Measurements from ENCODE around the gene TOR2A. TPM values are rescaled to one million over a fixed set of nuclear protein-coding genes. Genes with fewer than 3 reads are reported as not detected.

TOR2A gene
- total and polyA plus RNA-seq, 4 donors, result 5.1 to 14.6 (median 11.8) TPM

DNA sequence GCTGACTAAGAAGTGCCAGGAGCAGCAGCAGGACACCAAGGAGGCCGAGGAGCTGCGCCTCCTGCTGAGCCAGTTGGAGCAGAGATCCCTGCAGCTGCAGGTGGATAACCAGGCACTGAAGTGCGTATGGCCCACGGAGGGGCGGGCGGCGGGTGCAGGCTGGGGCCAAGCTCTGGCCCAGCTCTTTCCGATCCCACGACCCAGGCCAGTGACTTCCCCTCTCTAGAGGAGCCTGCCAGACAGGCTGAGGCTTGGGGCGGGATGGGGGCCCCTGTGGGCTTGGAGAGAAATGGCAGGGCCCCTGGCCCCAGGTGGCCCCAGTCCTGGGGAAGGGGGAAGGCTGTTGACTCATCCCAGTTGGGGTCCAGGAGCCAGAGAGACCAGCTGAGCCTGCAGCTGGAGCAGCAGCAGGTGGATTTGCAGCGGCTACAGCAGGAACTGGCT is 23.2 kb downstream of the TOR2A start:
- WGBS, result 93% methylated on average over 11 of the region's 11 CpGs
- H3K9ac ChIP-seq (ENCODE audit: low read depth in 1 of 2, low read length in 2 of 2), result no peak overlapping the region
- H3K9me3 ChIP-seq (ENCODE audit: control insufficient read depth in 4 of 4, low read length in 3 of 4), result no peaks in the 10 kb centered on the region
- H3K27ac ChIP-seq (ENCODE audit: low read depth in 1 of 2, low read length in 2 of 2), result no peak overlapping the region
- H3K4me3 ChIP-seq (ENCODE audit: low read depth in 1 of 3, low read length in 3 of 3), result no peak overlapping the region
- no peak for DNase-seq (ENCODE audit: low spot score)
- H3K36me3 ChIP-seq (ENCODE audit: control insufficient read depth in 4 of 4, insufficient read depth in 3 of 4, low read depth in 1 of 4, low read length in 3 of 4), result no peaks in the 10 kb centered on the region
- H3K27me3 ChIP-seq (ENCODE audit: control insufficient read depth in 4 of 4, insufficient read depth in 4 of 4, low read length in 3 of 4), result no peaks in the 10 kb centered on the region
- no peak for TF ChIP-seq HNF4A (conservative IDR thresholded peaks at IDR 0.05)
- TF ChIP-seq NR2F2 (IDR thresholded peaks at IDR 0.05), result no peak
- no peak for TF ChIP-seq FOXA2 (IDR thresholded peaks at IDR 0.05)
- TF ChIP-seq, protein P1, sequence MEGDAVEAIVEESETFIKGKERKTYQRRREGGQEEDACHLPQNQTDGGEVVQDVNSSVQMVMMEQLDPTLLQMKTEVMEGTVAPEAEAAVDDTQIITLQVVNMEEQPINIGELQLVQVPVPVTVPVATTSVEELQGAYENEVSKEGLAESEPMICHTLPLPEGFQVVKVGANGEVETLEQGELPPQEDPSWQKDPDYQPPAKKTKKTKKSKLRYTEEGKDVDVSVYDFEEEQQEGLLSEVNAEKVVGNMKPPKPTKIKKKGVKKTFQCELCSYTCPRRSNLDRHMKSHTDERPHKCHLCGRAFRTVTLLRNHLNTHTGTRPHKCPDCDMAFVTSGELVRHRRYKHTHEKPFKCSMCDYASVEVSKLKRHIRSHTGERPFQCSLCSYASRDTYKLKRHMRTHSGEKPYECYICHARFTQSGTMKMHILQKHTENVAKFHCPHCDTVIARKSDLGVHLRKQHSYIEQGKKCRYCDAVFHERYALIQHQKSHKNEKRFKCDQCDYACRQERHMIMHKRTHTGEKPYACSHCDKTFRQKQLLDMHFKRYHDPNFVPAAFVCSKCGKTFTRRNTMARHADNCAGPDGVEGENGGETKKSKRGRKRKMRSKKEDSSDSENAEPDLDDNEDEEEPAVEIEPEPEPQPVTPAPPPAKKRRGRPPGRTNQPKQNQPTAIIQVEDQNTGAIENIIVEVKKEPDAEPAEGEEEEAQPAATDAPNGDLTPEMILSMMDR (IDR thresholded peaks at IDR 0.05; ENCODE audit: low read depth, low read length, missing input control), result no peak
- TF ChIP-seq TAF1 (conservative IDR thresholded peaks at IDR 0.05), result no peak
- no peak for TF ChIP-seq FOXA1 (IDR thresholded peaks at IDR 0.05)
- TF ChIP-seq HNF4G (IDR thresholded peaks at IDR 0.05), result no peak
- TF ChIP-seq EGR1 (IDR thresholded peaks at IDR 0.05; ENCODE audit: low read depth in 2 of 2), result no peak
- H3K4me1 ChIP-seq (ENCODE audit: control insufficient read depth in 4 of 4, insufficient read depth in 4 of 4, low read length in 3 of 4), result peaks cover 2 to 12% (median 8%) of the 10 kb centered on the region in 4 donors

GRCh38 chr9:127711226-127711701 is 23.8 kb downstream of the TOR2A start:
- Histone ChIP-seq H3K9me3 (ENCODE audit: control insufficient read depth in 4 of 4, low read length in 3 of 4) (no peaks in the 10 kb centered on the region), H3K4me3 (ENCODE audit: low read depth in 1 of 3, low read length in 3 of 3) (no peak overlapping the region), H3K36me3 (ENCODE audit: control insufficient read depth in 4 of 4, insufficient read depth in 3 of 4, low read depth in 1 of 4, low read length in 3 of 4) (no peaks in the 10 kb centered on the region), H3K27me3 (ENCODE audit: control insufficient read depth in 4 of 4, insufficient read depth in 4 of 4, low read length in 3 of 4) (no peaks in the 10 kb centered on the region), H3K9ac (ENCODE audit: low read depth in 1 of 2, low read length in 2 of 2) (no peak overlapping the region), H3K27ac (ENCODE audit: low read depth in 1 of 2, low read length in 2 of 2) (no peak overlapping the region), H3K4me1 (ENCODE audit: control insufficient read depth in 4 of 4, insufficient read depth in 4 of 4, low read length in 3 of 4) (peaks cover 2 to 11% (median 7%) of the 10 kb centered on the region in 4 donors)
- 79% methylated on average over 9 of the region's 9 CpGs for WGBS
- TF ChIP-seq ATF3 (IDR thresholded peaks at IDR 0.05), result no peak
- TF ChIP-seq JUND (IDR thresholded peaks at IDR 0.05), result no peak
- no peak for TF ChIP-seq HNF4A (conservative IDR thresholded peaks at IDR 0.05)
- TF ChIP-seq HNF4G (IDR thresholded peaks at IDR 0.05), result no peak
- no peak for TF ChIP-seq RXRA (IDR thresholded peaks at IDR 0.05)
- no peak for TF ChIP-seq FOXA2 (IDR thresholded peaks at IDR 0.05)
- TF ChIP-seq, protein P2, sequence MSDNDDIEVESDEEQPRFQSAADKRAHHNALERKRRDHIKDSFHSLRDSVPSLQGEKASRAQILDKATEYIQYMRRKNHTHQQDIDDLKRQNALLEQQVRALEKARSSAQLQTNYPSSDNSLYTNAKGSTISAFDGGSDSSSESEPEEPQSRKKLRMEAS (IDR thresholded peaks at IDR 0.05), result no peak
- no peak for TF ChIP-seq EGR1 (IDR thresholded peaks at IDR 0.05; ENCODE audit: low read depth in 2 of 2)
- TF ChIP-seq SP1 (IDR thresholded peaks at IDR 0.05), result no peak
- no peak for TF ChIP-seq REST (IDR thresholded peaks at IDR 0.05)
- TF ChIP-seq, protein P1 (IDR thresholded peaks at IDR 0.05; ENCODE audit: low read depth, low read length, missing input control), result no peak
- no peak for TF ChIP-seq YY1 (IDR thresholded peaks at IDR 0.05)
- no peak for TF ChIP-seq TAF1 (conservative IDR thresholded peaks at IDR 0.05)
- TF ChIP-seq RAD21 (IDR thresholded peaks at IDR 0.05), result no peak
- no peak for TF ChIP-seq GABPA (IDR thresholded peaks at IDR 0.05 in 1 of 2, conservative IDR thresholded peaks at IDR 0.05 in 1 of 2)
- no peak for TF ChIP-seq NR2F2 (IDR thresholded peaks at IDR 0.05)
- DNase-seq (ENCODE audit: low spot score), result no peak

Data from liver (tissue), 9 donors.